ENCODE results near the gene ANKRD50.

The ANKRD50 gene

GRCh38 chr4:124708517-124709300 lies 3.8 kb downstream of the ANKRD50 start:
- no peak for DNase-seq (ENCODE audit: low read depth, low spot score)

GRCh38 chr4:124705393-124705792 lies 7.1 kb downstream of the ANKRD50 start:
- no peak for DNase-seq (ENCODE audit: low read depth, low spot score)

- DNase-seq (ENCODE audit: low read depth, low spot score), result no peak
Measured at GRCh38 chr4:124703154-124703553, 9.4 kb downstream of the ANKRD50 start.

GRCh38 chr4:124697441-124697840 lies 15.1 kb downstream of the ANKRD50 start:
- DNase-seq (ENCODE audit: low read depth, low spot score), result no peak

- no peak for DNase-seq (ENCODE audit: low read depth, low spot score)
Measured at GRCh38 chr4:124696182-124696581, 16.4 kb downstream of the ANKRD50 start.

- no peak for DNase-seq (ENCODE audit: low read depth, low spot score)
Measured at GRCh38 chr4:124694946-124695598, 17.5 kb downstream of the ANKRD50 start.

- no peak for DNase-seq (ENCODE audit: low read depth, low spot score)
Measured at GRCh38 chr4:124694306-124694705, 18.2 kb downstream of the ANKRD50 start.

- no peak for DNase-seq (ENCODE audit: low read depth, low spot score)
Measured at GRCh38 chr4:124691801-124692200, 20.7 kb downstream of the ANKRD50 start.

- peak; percentile 38 for DNase-seq (ENCODE audit: low read depth, low spot score)
Measured at GRCh38 chr4:124686279-124686678, 26.3 kb downstream of the ANKRD50 start.

GRCh38 chr4:124685851-124686250 lies 26.7 kb downstream of the ANKRD50 start:
- DNase-seq (ENCODE audit: low read depth, low spot score), result peak; percentile 49

GRCh38 chr4:124684301-124684700 lies 28.2 kb downstream of the ANKRD50 start:
- DNase-seq (ENCODE audit: low read depth, low spot score), result no peak

- no peak for DNase-seq (ENCODE audit: low read depth, low spot score)
Measured at GRCh38 chr4:124682384-124682783, 30.1 kb downstream of the ANKRD50 start.

- no peak for DNase-seq (ENCODE audit: low read depth, low spot score)
Measured at GRCh38 chr4:124666496-124666895, 46.0 kb downstream of the ANKRD50 start.

- no peak for DNase-seq (ENCODE audit: low read depth, low spot score)
Measured at GRCh38 chr4:124658795-124659194, 53.7 kb downstream of the ANKRD50 start.

GRCh38 chr4:124650614-124651013 lies 61.9 kb downstream of the ANKRD50 start:
- no peak for DNase-seq (ENCODE audit: low read depth, low spot score)

- no peak for DNase-seq (ENCODE audit: low read depth, low spot score)
Measured at GRCh38 chr4:124647599-124647998, 64.9 kb downstream of the ANKRD50 start.

- no peak for DNase-seq (ENCODE audit: low read depth, low spot score)
Measured at GRCh38 chr4:124644621-124645020, 67.9 kb downstream of the ANKRD50 start.

GRCh38 chr4:124642846-124643245 lies 69.7 kb downstream of the ANKRD50 start:
- DNase-seq (ENCODE audit: low read depth, low spot score), result no peak

GRCh38 chr4:124641715-124642381 lies 70.7 kb downstream of the ANKRD50 start:
- peak; percentile 80 for DNase-seq (ENCODE audit: low read depth, low spot score)

- peak; percentile 82 for DNase-seq (ENCODE audit: low read depth, low spot score)
Measured at GRCh38 chr4:124640022-124640730, 72.4 kb downstream of the ANKRD50 start.

- no peak for DNase-seq (ENCODE audit: low read depth, low spot score)
Measured at GRCh38 chr4:124637321-124637720, 75.2 kb downstream of the ANKRD50 start.

GRCh38 chr4:124636788-124637187 lies 75.7 kb downstream of the ANKRD50 start:
- peak; percentile 27 for DNase-seq (ENCODE audit: low read depth, low spot score)
